Epithelial cell of proximal tubule (primary cell): Measurements from ENCODE around the gene COA4. TPM values are rescaled to one million over a fixed set of nuclear protein-coding genes. Genes with fewer than 3 reads are reported as not detected.

Experiments
- DNase-seq: peaks from one replicate; pipeline ENCODE4 v3.0.0-alpha.2; 2011; ENCODE audit warnings: low read depth
- H3K4me3 ChIP-seq: 2 replicates; pipeline ENCODE4 v1.5.1; 2011; ENCODE audit warnings: low read depth, mild to moderate bottlenecking, low read length
- total RNA-seq: library from RNA; depleted of rRNA; stranded (reverse); fragments of >200 nt; gene quantifications from 2 replicates; pipeline ENCODE4 v1.2.3, GENCODE V29; 2015
- TF ChIP-seq, protein P1 (sequence below): conservative IDR thresholded peaks from 2 replicates; pipeline ENCODE4 v1.5.1; 2012; ENCODE audit warnings: low read depth, mild to moderate bottlenecking, low read length

COA4 gene
- total RNA-seq, 1 donor from 2014 or later: 134 TPM

DNA sequence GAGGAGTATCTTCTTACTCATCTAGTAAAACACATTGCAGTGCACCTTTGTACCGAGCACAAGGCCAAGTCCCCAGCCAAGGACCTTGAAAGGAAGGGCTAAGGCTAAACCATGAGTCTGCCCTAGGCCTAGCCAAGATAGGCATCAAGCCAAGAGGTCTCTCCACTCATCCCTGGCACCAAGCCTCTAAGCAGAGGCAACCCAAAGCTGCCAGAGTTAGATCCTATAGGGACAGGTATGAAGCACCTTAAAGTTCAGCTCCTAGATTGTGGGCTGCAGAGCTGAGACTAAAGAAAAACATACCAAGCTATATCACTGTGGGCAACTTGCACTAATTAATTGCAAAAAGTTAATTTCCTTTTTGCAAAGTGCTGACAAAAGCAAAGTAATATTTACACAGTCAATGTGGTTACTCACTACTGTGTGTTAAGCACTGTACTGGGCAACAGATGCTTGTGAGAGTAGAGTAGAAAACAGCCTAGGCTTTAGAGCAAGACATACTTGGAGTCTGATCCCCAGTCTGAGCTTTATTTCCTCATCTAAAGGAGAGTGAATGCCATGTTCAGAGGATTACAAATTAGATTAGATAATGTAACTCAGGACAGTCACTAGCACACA, 7.2 kb downstream of the COA4 start:
- no peak for DNase-seq
- TF ChIP-seq, protein P1, sequence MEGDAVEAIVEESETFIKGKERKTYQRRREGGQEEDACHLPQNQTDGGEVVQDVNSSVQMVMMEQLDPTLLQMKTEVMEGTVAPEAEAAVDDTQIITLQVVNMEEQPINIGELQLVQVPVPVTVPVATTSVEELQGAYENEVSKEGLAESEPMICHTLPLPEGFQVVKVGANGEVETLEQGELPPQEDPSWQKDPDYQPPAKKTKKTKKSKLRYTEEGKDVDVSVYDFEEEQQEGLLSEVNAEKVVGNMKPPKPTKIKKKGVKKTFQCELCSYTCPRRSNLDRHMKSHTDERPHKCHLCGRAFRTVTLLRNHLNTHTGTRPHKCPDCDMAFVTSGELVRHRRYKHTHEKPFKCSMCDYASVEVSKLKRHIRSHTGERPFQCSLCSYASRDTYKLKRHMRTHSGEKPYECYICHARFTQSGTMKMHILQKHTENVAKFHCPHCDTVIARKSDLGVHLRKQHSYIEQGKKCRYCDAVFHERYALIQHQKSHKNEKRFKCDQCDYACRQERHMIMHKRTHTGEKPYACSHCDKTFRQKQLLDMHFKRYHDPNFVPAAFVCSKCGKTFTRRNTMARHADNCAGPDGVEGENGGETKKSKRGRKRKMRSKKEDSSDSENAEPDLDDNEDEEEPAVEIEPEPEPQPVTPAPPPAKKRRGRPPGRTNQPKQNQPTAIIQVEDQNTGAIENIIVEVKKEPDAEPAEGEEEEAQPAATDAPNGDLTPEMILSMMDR: no peak
- H3K4me3 ChIP-seq: no peak overlapping the region

- no peak overlapping the region for H3K4me3 ChIP-seq
- DNase-seq: peak; percentile 93
- TF ChIP-seq, protein P1: no peak
These were observed 10.1 kb downstream of the COA4 start for GRCh38 chr11:73866586-73866996.

DNA sequence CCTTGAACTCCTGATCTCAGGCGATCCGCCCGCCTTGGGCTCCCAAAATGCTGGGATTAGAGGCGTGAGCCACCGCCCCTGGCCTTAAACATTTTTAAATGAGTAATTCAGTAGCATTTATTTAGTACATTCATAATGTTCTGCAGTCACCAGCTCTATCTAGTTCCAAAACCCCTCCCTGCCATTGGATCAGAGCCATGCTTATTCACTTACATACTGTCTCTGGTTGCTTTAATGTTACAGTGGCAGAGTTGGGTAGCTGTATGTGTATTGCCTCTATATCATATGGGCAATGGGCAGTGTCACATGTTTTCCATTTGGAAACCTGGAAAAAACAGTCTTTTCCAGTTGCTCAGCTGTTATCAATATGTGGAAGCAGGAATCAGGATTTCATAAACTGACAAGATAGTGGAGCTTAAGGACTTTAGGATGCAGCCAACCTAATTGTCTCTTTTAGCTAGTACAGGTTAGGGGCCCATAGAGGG, 10.5 kb downstream of the COA4 start:
- no peak for DNase-seq
- H3K4me3 ChIP-seq: no peak overlapping the region
- TF ChIP-seq, protein P1: no peak

DNA sequence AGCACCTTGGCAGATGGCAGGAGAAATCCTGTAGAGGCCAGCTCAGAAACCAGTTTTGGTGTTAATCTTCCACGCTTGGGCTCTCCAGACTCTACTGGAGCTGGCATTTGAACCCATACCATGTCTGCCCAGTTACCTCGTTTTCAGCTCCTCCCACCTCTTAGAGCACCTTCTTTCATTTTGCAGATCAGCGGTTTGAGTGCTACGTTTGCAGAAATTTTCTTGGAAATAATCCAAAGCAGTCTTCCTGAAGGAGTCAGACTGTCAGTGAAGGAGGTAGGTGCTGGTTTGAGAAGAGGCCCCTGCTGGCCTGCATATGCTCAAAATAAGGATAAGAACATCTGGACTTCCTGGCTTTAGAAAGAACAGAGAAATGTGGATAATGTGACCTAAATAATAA, 13.7 kb downstream of the COA4 start:
- no peak for DNase-seq
- no peak overlapping the region for H3K4me3 ChIP-seq
- TF ChIP-seq, protein P1: no peak

DNA sequence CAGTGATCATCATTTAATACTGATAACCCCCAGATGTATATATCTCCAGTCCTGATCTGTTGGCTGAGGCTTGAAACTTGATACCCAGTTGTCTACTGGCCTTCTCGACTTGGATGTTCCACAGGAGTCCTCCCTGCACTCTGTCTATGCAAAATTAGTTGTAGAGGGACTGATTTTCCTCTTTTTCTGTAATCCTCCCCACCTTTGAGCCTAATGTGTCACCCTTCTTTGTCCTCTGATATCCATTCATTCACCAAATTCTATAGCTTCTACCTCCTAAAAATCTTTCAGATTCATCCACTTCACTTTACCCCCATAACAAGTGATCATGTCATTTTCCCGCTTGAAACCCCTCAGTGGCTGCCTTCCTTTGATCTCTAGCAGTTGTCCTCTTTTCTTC, 16.4 kb downstream of the COA4 start:
- no peak overlapping the region for H3K4me3 ChIP-seq
- no peak for DNase-seq
- TF ChIP-seq, protein P1: no peak

GRCh38 chr11:73859671-73860070, 17.0 kb downstream of the COA4 start:
- no peak for DNase-seq
- TF ChIP-seq, protein P1: no peak
- no peak overlapping the region for H3K4me3 ChIP-seq

GRCh38 chr11:73856031-73856567, 20.5 kb downstream of the COA4 start:
- TF ChIP-seq, protein P1: no peak
- no peak overlapping the region for H3K4me3 ChIP-seq
- no peak for DNase-seq
